Kidney epithelial cell (primary cell): ENCODE data around the gene MPV17L2. TPM values are rescaled to one million over a fixed set of nuclear protein-coding genes. Genes with fewer than 3 reads are reported as not detected.

Source experiments
- DNase-seq: peaks from one replicate; pipeline ENCODE4 v3.0.0-alpha.2; 2010; ENCODE audit warnings: low read depth
- H3K27me3 ChIP-seq: 2 replicates; pipeline ENCODE4 v1.6.0; 2011; ENCODE audit warnings: low read length; ENCODE audit not compliant: control insufficient read depth, insufficient read depth
- H3K36me3 ChIP-seq: 2 replicates; pipeline ENCODE4 v1.5.1; 2011; ENCODE audit warnings: low read length; ENCODE audit not compliant: control insufficient read depth, insufficient read depth
- H3K4me3 ChIP-seq: 2 replicates; pipeline ENCODE4 v1.5.1; 2011; ENCODE audit warnings: low read depth, mild to moderate bottlenecking, control low read depth, low read length
- CTCF ChIP-seq: IDR thresholded peaks from 2 replicates; pipeline ENCODE4 v1.5.1; 2011; ENCODE audit warnings: mild to moderate bottlenecking, moderate library complexity, low read length, control low read depth, inconsistent platforms; ENCODE audit not compliant: insufficient read depth, poor library complexity, severe bottlenecking
- total RNA-seq: library from RNA; depleted of rRNA; stranded (reverse); fragments of >200 nt; gene quantifications from 2 replicates; pipeline ENCODE4 v1.2.3, GENCODE V29; 2015

MPV17L2 gene
- total RNA-seq = 70.6 and 71.8 TPM in 2 replicates

- peak; percentile 99 for DNase-seq
- TF ChIP-seq CTCF = no peak
- H3K4me3 ChIP-seq = peak within 1 kb of the TSS; percentile 92
- H3K36me3 ChIP-seq = no peaks in the 10 kb centered on the region
- no peaks in the 10 kb centered on the region for H3K27me3 ChIP-seq
Measured at GRCh38 chr19:18192673-18193387, at the start of gene MPV17L2. TSS of gene MPV17L2 (plus strand) at chr19:18193218. CDS start at chr19:18193282, 64 bp downstream.

GRCh38 chr19:18143902-18144301, 49.1 kb upstream of the MPV17L2 start:
- TF ChIP-seq CTCF = no peak
- Histone ChIP-seq H3K27me3 (no peaks in the 10 kb centered on the region), H3K36me3 (peaks cover 1% of the 10 kb centered on the region), H3K4me3 (no peak overlapping the region)
- no peak for DNase-seq

- H3K4me3 ChIP-seq = no peak overlapping the region
- no peak for DNase-seq
- no peaks in the 10 kb centered on the region for H3K27me3 ChIP-seq
- TF ChIP-seq CTCF = no peak
- peaks cover 1% of the 10 kb centered on the region for H3K36me3 ChIP-seq
Measured at GRCh38 chr19:18144361-18144760, 48.7 kb upstream of the MPV17L2 start.

- no peak overlapping the region for H3K4me3 ChIP-seq
- H3K27me3 ChIP-seq = no peaks in the 10 kb centered on the region
- no peak for DNase-seq
- H3K36me3 ChIP-seq = peaks cover 1% of the 10 kb centered on the region
- no peak for TF ChIP-seq CTCF
Measured at GRCh38 chr19:18144906-18145305, 48.1 kb upstream of the MPV17L2 start.

- no peak overlapping the region for H3K4me3 ChIP-seq
Measured at GRCh38 chr19:18145391-18145999, 47.5 kb upstream of the MPV17L2 start.

More at GRCh38 chr19:18145391-18145999, 47.5 kb upstream of the MPV17L2 start:
- DNase-seq = no peak
- no peak for TF ChIP-seq CTCF
- Histone ChIP-seq H3K36me3 (peaks cover 1% of the 10 kb centered on the region), H3K27me3 (no peaks in the 10 kb centered on the region)
